GM12801 (cell line): ENCODE measurements around the gene KCNJ10.

ENCODE experiments used
- CTCF ChIP-seq: IDR thresholded peaks from one replicate; pipeline ENCODE4 v1.5.1; 2011; ENCODE audit warnings: control low read depth; ENCODE audit not compliant: insufficient read length; ENCODE audit errors: extremely low read depth

Gene KCNJ10

GRCh38 chr1:159957824-159958268 is 112.1 kb downstream of the KCNJ10 start:
- no peak for TF ChIP-seq CTCF

- no peak for TF ChIP-seq CTCF
Measured at GRCh38 chr1:159955456-159955855, 114.5 kb downstream of the KCNJ10 start.

- TF ChIP-seq CTCF: no peak
Measured at GRCh38 chr1:159953536-159954515, 116.1 kb downstream of the KCNJ10 start, which contains the start of gene SLAMF9. TSS of gene SLAMF9 (minus strand) at chr1:159954237. CDS start at chr1:159954137, 100 bp downstream.

- no peak for TF ChIP-seq CTCF
Measured at GRCh38 chr1:159952932-159953331, 117.0 kb downstream of the KCNJ10 start.

- no peak for TF ChIP-seq CTCF
Measured at GRCh38 chr1:159951551-159951950, 118.4 kb downstream of the KCNJ10 start.

GRCh38 chr1:159951016-159951415 is 118.9 kb downstream of the KCNJ10 start:
- TF ChIP-seq CTCF: no peak

- no peak for TF ChIP-seq CTCF
Measured at GRCh38 chr1:159949981-159950381, 120.0 kb downstream of the KCNJ10 start.
